Subcutaneous adipose tissue (tissue), 4 donors: ENCODE measurements around the gene PIM3. TPM values are rescaled to one million over a fixed set of nuclear protein-coding genes. Genes with fewer than 3 reads are reported as not detected.

Source experiments
- total RNA-seq, 4 donors: library from RNA; depleted of rRNA; stranded (reverse); fragments of >200 nt; gene quantifications; one replicate each; pipeline ENCODE4 v1.1.0, GENCODE V29; 2016
- TF ChIP-seq, protein P1 (sequence below): fragments of 450-650 bp; IDR thresholded peaks from one replicate; pipeline ENCODE4 v1.5.1; 2016; ENCODE audit warnings: low read depth, mild to moderate bottlenecking, control low read depth, antibody characterized with exemption, moderate library complexity

The PIM3 gene
- total RNA-seq, 4 donors from 2014 or later: 25.8 to 174 (median 59.0) TPM

GRCh38 chr22:49923445-49923844 is 37.1 kb upstream of the PIM3 start:
- TF ChIP-seq, protein P1, sequence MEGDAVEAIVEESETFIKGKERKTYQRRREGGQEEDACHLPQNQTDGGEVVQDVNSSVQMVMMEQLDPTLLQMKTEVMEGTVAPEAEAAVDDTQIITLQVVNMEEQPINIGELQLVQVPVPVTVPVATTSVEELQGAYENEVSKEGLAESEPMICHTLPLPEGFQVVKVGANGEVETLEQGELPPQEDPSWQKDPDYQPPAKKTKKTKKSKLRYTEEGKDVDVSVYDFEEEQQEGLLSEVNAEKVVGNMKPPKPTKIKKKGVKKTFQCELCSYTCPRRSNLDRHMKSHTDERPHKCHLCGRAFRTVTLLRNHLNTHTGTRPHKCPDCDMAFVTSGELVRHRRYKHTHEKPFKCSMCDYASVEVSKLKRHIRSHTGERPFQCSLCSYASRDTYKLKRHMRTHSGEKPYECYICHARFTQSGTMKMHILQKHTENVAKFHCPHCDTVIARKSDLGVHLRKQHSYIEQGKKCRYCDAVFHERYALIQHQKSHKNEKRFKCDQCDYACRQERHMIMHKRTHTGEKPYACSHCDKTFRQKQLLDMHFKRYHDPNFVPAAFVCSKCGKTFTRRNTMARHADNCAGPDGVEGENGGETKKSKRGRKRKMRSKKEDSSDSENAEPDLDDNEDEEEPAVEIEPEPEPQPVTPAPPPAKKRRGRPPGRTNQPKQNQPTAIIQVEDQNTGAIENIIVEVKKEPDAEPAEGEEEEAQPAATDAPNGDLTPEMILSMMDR: no peak

DNA sequence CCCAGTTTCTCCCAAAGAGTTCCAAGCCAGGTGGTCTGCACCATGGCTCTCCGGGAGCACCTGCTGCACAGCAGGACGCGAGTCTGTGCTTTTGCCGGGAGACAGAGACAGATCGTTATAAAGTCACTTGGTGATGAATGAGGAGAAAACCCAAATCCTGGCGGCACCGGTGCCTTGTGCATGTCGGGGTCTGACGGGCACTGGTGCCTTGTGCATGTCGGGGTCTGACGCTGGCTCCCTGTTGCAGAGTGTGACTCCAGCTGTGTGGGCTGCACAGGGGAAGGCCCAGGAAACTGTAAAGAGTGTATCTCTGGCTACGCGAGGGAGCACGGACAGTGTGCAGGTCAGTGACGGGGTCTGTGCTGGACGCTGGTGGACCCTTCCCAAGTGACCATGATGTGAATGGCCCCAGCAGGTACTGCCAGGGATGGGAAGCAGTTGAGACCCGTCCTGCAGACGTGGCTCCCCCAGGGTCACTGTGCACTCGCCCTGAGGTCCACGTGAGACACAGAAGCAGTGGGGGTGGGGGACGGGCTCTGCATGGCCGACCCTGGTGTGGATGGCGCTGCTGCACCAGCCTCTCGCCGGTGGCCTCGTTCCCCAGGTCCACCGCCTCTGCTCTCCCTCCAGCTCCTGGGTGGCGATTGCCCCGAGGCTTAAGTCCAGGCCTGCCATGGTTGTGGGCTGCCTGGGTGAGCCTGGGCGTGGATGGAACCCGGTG is 36.3 kb upstream of the PIM3 start:
- TF ChIP-seq, protein P1: no peak

DNA sequence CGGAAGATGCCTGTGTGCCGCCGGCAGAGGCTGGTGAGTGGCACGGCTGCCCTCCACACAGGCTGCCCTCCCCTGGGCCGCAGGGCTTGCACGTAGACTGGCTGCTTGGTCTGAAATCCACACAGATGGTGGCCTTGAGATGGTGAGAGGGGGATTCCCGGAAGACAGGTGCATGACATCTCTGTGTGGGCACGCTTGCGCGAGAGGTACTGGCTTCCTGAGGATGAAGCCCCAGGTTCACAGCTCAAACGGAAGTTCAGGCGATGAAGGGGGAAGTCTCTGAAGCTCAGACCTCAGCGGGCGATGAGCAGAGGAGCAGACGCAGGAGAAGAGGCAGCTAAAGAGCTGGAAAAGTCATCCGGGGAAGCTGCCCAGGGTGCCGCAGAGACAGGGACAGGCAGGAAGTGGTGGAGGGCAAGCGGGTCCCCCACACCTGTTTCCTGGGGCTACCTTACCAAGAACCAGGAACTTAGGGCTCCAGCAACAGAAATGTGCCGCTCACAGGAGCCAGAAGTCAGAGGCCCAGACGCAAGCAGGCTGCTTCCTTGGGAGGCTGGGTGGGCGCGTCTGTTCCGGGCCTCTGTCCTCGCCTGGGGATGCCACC is 34.9 kb upstream of the PIM3 start:
- TF ChIP-seq, protein P1: no peak

DNA sequence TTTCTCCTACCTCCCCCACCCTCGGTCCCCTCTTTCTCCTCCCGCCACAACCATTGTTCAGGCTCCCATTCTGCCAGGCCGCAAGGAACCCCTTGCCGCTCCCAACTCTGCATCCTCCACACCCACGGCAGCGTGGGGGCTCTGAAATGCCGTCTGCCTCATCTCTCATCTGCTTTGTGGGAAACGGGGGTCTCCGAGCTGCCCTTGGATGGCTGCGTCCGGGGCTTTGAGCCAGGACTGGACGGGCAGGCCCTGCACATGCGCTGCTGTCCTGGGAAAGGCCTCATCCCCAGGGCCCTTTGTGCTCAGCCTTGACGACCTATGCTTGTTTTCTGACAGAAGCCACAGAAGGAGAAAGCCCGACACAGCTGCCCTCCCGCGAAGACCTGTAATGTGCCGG is 33.7 kb upstream of the PIM3 start:
- TF ChIP-seq, protein P1: no peak

- TF ChIP-seq, protein P1: no peak
Measured at GRCh38 chr22:49927483-49928184, 32.9 kb upstream of the PIM3 start.

- TF ChIP-seq, protein P1: no peak
Measured at GRCh38 chr22:49928185-49928495, 32.4 kb upstream of the PIM3 start.

DNA sequence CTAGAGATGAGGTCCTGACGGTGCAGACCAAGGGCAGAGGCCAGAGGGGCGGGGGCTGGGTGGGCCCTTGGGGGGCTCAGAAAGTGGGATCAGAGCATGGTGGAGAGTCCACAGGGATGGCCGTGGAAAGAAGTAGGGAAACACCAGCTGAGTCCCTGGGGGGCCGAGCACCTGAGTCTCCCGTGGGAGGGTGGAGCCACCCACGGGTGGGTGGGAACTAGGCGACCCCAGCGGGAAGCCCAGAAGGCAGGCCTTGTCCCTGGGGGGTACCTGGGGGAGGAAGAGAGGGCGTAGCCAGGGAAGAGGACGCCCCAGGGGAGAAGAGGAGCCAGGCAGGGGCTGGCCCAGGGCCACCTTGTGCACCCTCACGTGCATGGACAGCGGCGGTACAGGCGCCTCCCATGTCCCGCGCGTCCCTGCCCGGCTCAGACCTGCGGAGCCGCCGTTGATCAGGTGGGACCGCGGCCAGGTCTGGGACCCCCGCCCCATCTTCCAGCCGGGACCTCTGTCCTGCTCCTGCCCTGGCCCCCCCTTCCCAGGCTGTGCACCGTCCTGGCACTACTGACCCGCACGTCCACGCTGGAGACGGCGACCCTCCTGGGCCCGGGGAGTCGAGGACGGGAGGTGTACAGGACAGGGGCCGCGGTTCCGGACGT is 31.9 kb upstream of the PIM3 start:
- TF ChIP-seq, protein P1: no peak
